H1 (cell line): Measurements from ENCODE around the gene DPY19L3. TPM values are rescaled to one million over a fixed set of nuclear protein-coding genes. Genes with fewer than 3 reads are reported as not detected.

Experiments
- CTCF ChIA-PET: fragments of 300-600 bp; sonication (Branson Sonifier 250); formaldehyde crosslinking; loops from one replicate; lab custom pipeline; 2021; ENCODE audit not compliant: partially characterized antibody; lab: Charles Lee
- POLR2A ChIA-PET: fragments of 300-600 bp; sonication (Branson Sonifier 250); formaldehyde crosslinking; loops from one replicate; lab custom pipeline; 2021; ENCODE audit warnings: inconsistent platforms; ENCODE audit not compliant: partially characterized antibody; lab: Charles Lee
- DNase-seq, 2 experiments: peaks; one replicate each; pipeline versions ENCODE4 v3.0.0 to v3.0.0-alpha.2; 2010 to 2022; ENCODE audit warnings: low spot score in 2 of 2, low read depth in 1 of 2, mixed read lengths in 1 of 2
- FAIRE-seq: peaks from 2 replicates; lab custom pipeline; 2011; peaks lifted over from hg19 to GRCh38; lab: Jason Lieb, UNC
- H2AFZ ChIP-seq: 2 replicates; pipeline ENCODE4 v1.8.1; 2012; ENCODE audit warnings: low read length, inconsistent platforms
- H2AK5ac ChIP-seq: 2 replicates; pipeline ENCODE4 v1.6.1; 2013; ENCODE audit warnings: low read depth, low read length
- H2BK120ac ChIP-seq: replicated peaks from 2 replicates; pipeline ENCODE3; 2013; ENCODE audit warnings: low read depth, low read length, inconsistent platforms
- H2BK12ac ChIP-seq: 2 replicates; pipeline ENCODE4 v1.6.1; 2013; ENCODE audit warnings: low read depth, low read length
- H2BK15ac ChIP-seq: 2 replicates; pipeline ENCODE4 v1.6.1; 2013; ENCODE audit warnings: low read length
- H2BK20ac ChIP-seq: 2 replicates; pipeline ENCODE4 v1.6.1; 2013; ENCODE audit warnings: low read length
- H2BK5ac ChIP-seq: 2 replicates; pipeline ENCODE4 v1.6.1; 2013; ENCODE audit warnings: low read depth, low read length
- H3K14ac ChIP-seq: 2 replicates; pipeline ENCODE4 v1.6.1; 2013; ENCODE audit warnings: inconsistent platforms; ENCODE audit not compliant: insufficient read length
- H3K18ac ChIP-seq: 2 replicates; pipeline ENCODE4 v1.6.1; 2013; ENCODE audit warnings: low read length; ENCODE audit errors: extremely low read depth
- H3K23ac ChIP-seq: 2 replicates; pipeline ENCODE4 v1.6.1; 2013; ENCODE audit warnings: inconsistent platforms; ENCODE audit not compliant: insufficient read length
- H3K23me2 ChIP-seq: 2 replicates; pipeline ENCODE4 v1.6.1; 2013; ENCODE audit warnings: low read depth, low read length
- H3K27ac ChIP-seq: 2 replicates; pipeline ENCODE4 v1.6.1; 2011; ENCODE audit warnings: low read depth, low read length, inconsistent platforms
- H3K27me3 ChIP-seq, 4 experiments: replicated peaks in 1 of 4; 1 replicate in 1 of 4; 2 replicates in 3 of 4; pipeline versions ENCODE4 v1.6.1 to v1.8.1; 2011 to 2013; ENCODE audit warnings: low read length in 3 of 4, mild to moderate bottlenecking in 3 of 4, inconsistent platforms in 2 of 4, mixed read lengths in 2 of 4, moderate library complexity in 1 of 4; ENCODE audit not compliant: control insufficient read depth in 3 of 4, insufficient read depth in 3 of 4; ENCODE audit errors: extremely low read depth in 1 of 4
- H3K36me3 ChIP-seq, 4 experiments: 2 replicates each; pipeline versions ENCODE4 v1.6.1 to v1.8.1; 2011 to 2013; ENCODE audit warnings: mild to moderate bottlenecking in 4 of 4, low read length in 3 of 4, moderate library complexity in 2 of 4, control low read depth in 1 of 4, inconsistent platforms in 1 of 4; ENCODE audit not compliant: insufficient read depth in 4 of 4, control insufficient read depth in 2 of 4
- H3K4ac ChIP-seq: replicated peaks from 2 replicates; pipeline ENCODE3; 2013; ENCODE audit warnings: low read length, low read depth, mixed read lengths, inconsistent platforms; ENCODE audit not compliant: insufficient read length
- H3K4me1 ChIP-seq, 4 experiments: replicated peaks in 1 of 4; 1 replicate in 1 of 4; 2 replicates in 3 of 4; pipeline versions ENCODE4 v1.6.1 to v1.8.1; 2011 to 2013; ENCODE audit warnings: low read length in 3 of 4, inconsistent platforms in 2 of 4, mixed read lengths in 1 of 4; ENCODE audit not compliant: insufficient read depth in 4 of 4, control insufficient read depth in 3 of 4
- H3K4me2 ChIP-seq, 2 experiments: 2 replicates each; pipeline versions ENCODE4 v1.6.1 to v1.8.1; 2011 to 2013; ENCODE audit warnings: low read depth in 2 of 2, low read length in 2 of 2, control low read depth in 1 of 2, inconsistent platforms in 1 of 2, mild to moderate bottlenecking in 1 of 2; ENCODE audit not compliant: insufficient read depth in 1 of 2
- H3K4me3 ChIP-seq, 4 experiments: fragments of 200-600, 300-600 bp in 1 of 4; sonication (generic), shearing (Covaris generic), sonication (Bioruptor Twin) in 1 of 4; 2 replicates each; pipeline versions ENCODE4 v1.5.1 to v1.8.1; 2011 to 2016; ENCODE audit warnings: low read length in 4 of 4, low read depth in 3 of 4, control low read depth in 2 of 4, inconsistent platforms in 2 of 4, mild to moderate bottlenecking in 2 of 4, mixed read lengths in 1 of 4, moderate library complexity in 1 of 4; ENCODE audit not compliant: insufficient read depth in 2 of 4; ENCODE audit errors: extremely low read depth in 1 of 4
- H3K56ac ChIP-seq: replicated peaks from 2 replicates; pipeline ENCODE3; 2013; ENCODE audit warnings: low read depth, mild to moderate bottlenecking, mixed read lengths, low read length, inconsistent platforms; ENCODE audit not compliant: insufficient read length
- H3K79me1 ChIP-seq: 2 replicates; pipeline ENCODE4 v1.6.1; 2013; ENCODE audit warnings: low read depth, low read length, control low read depth
- H3K79me2 ChIP-seq, 2 experiments: 2 replicates each; pipeline versions ENCODE4 v1.6.1 to v1.8.1; 2012 to 2013; ENCODE audit warnings: low read length in 2 of 2, mild to moderate bottlenecking in 2 of 2, inconsistent platforms in 1 of 2; ENCODE audit not compliant: insufficient read depth in 2 of 2, control insufficient read depth in 1 of 2
- H3K9ac ChIP-seq, 4 experiments: replicated peaks in 1 of 4; 1 replicate in 1 of 4; 2 replicates in 3 of 4; pipeline versions ENCODE4 v1.6.1 to v1.8.1; 2011 to 2013; ENCODE audit warnings: low read depth in 3 of 4, low read length in 3 of 4, control low read depth in 2 of 4, mild to moderate bottlenecking in 2 of 4, moderate library complexity in 2 of 4, inconsistent platforms in 1 of 4; ENCODE audit errors: extremely low read depth in 1 of 4
- H3K9me3 ChIP-seq, 2 experiments: 2 replicates each; pipeline versions ENCODE4 v1.6.1 to v1.8.1; 2012 to 2013; ENCODE audit warnings: mild to moderate bottlenecking in 2 of 2, moderate library complexity in 2 of 2, control low read depth in 1 of 2, inconsistent platforms in 1 of 2, low read depth in 1 of 2, low read length in 1 of 2, mixed read lengths in 1 of 2; ENCODE audit not compliant: insufficient read depth in 2 of 2
- H4K20me1 ChIP-seq, 2 experiments: replicated peaks in 1 of 2; 2 replicates each; pipeline versions ENCODE3 to v1.8.1; 2011 to 2013; ENCODE audit warnings: inconsistent platforms in 2 of 2, low read length in 2 of 2, mild to moderate bottlenecking in 1 of 2; ENCODE audit not compliant: insufficient read depth in 2 of 2, control insufficient read depth in 1 of 2
- H4K5ac ChIP-seq: 2 replicates; pipeline ENCODE4 v1.6.1; 2013; ENCODE audit warnings: low read length, low read depth, mixed read lengths, inconsistent platforms; ENCODE audit not compliant: insufficient read length
- H4K8ac ChIP-seq: 2 replicates; pipeline ENCODE4 v1.8.0; 2013; ENCODE audit warnings: mild to moderate bottlenecking, moderate library complexity, low read length, inconsistent platforms; ENCODE audit not compliant: insufficient read depth; ENCODE audit errors: extremely low read depth
- H4K91ac ChIP-seq: replicated peaks from 2 replicates; pipeline ENCODE3; 2013; ENCODE audit warnings: low read length, mixed read lengths, inconsistent platforms; ENCODE audit not compliant: insufficient read length
- SP2 ChIP-seq: IDR thresholded peaks from 2 replicates; pipeline ENCODE4 v1.6.1; 2012; ENCODE audit warnings: mild to moderate bottlenecking, low read length, inconsistent platforms
- WGBS, 2 experiments: shearing (Covaris generic) in 1 of 2; methylation state at CpG; one replicate each; pipeline versions ENCODE4 v1.1.6 to v1.1.7; 2013 to 2015; ENCODE audit warnings: low lambda C conversion rate in 2 of 2, mixed read lengths in 2 of 2, inconsistent platforms in 1 of 2, low coverage in 1 of 2, missing lambda C conversion rate in 1 of 2; ENCODE audit not compliant: insufficient replicate concordance in 2 of 2, insufficient coverage in 1 of 2, insufficient read length in 1 of 2; ENCODE audit errors: extremely low coverage in 1 of 2, missing lambda C conversion rate in 1 of 2; 5-methylcytosine and 5-hydroxymethylcytosine counted together
- polyA plus RNA-seq, 7 experiments: library from polyadenylated mRNA; depleted of rRNA in 3 of 7; stranded (reverse) in 5 of 7; unstranded in 2 of 7; fragments of >200 nt in 5 of 7; fragments of 200-250 nt in 2 of 7; gene quantifications; 1 replicate in 5 of 7; 2 replicates in 1 of 7; 4 replicates in 1 of 7; pipeline versions ENCODE4 v1.2.1 to v1.2.3, GENCODE V29; 2011 to 2013; ENCODE audit warnings: missing spikeins in 2 of 7, mixed read lengths in 2 of 7
- total RNA-seq: library from RNA; stranded (reverse); fragmentation: NEBNext Ultra II Directional; extraction: Animal tissue kit (Norgen Biotek cat#: 25700); gene quantifications from 2 replicates; pipeline ENCODE4 v1.2.1, GENCODE V29; 2021

The DPY19L3 gene
- total and polyA plus RNA-seq, 2 of the 8 experiments (the other 6 are each of a cell fraction or from before 2014, with no cell fraction given), result 35.3 to 60.2 TPM

DNA sequence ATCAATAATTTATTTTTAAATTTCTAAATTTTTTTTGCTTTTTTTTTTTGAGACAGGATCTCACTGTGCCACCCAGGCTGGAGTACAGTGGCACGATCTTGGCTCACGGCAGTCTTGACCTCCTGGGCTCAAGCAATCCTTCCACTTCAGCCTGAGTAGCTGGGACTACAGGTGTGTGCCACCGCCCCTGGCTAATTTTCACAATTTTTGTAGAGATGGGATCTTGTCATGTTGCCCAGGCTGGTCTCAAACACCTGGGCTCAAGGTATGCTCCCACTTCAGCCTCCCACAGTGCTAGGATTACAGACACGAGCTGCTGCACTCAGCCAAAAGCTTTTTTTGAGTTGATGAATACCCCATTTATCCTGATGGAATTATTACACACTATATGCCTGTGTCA, 50.8 kb downstream of the DPY19L3 start:
- Histone ChIP-seq H2BK120ac (no peak overlapping the region), H3K14ac (no peak overlapping the region), H2BK15ac (no peak overlapping the region), H4K20me1 (peaks cover 0 to 1% of the 10 kb centered on the region in 2 experiments), H3K79me2 (no peaks in the 10 kb centered on the region), H2AK5ac (no peak overlapping the region), H4K91ac (no peak overlapping the region), H2AFZ (no peak overlapping the region), H4K8ac (no peak overlapping the region), H3K23me2 (no peaks in the 10 kb centered on the region), H3K9ac (no peak overlapping the region), H3K4ac (no peak overlapping the region), H3K27ac (no peak overlapping the region), H3K9me3 (no peaks in the 10 kb centered on the region), H2BK20ac (no peak overlapping the region), H4K5ac (no peak overlapping the region), H3K4me1 (no peaks in the 10 kb centered on the region), H3K23ac (no peak overlapping the region), H3K36me3 (peaks cover 0 to 66% (median 28%) of the 10 kb centered on the region in 4 experiments), H3K18ac (no peak overlapping the region), H3K4me3 (no peak overlapping the region), H3K4me2 (no peak overlapping the region), H2BK5ac (no peak overlapping the region), H3K56ac (no peak overlapping the region), H3K27me3 (no peaks in the 10 kb centered on the region), H2BK12ac (no peak overlapping the region), H3K79me1 (no peaks in the 10 kb centered on the region)
- FAIRE-seq (no peak), DNase-seq (no peak)
- WGBS, 2 experiments, result 85% methylated on average over 4 of the region's 4 CpGs; no CpG with 5 or more reads in 1 of the 2 experiments
- no peak for TF ChIP-seq SP2
- ChIA-PET CTCF (no interaction called here), POLR2A (no interaction called here)
